ENCODE measurements around the gene E2F8.
"Not testable (repeated sequence)": the region's sequence is repeated elsewhere in the genome, so short reads cannot be mapped to it uniquely, and the experiment has no call there.

Gene E2F8

GRCh38 chr11:19240420-19241259 is at the start of gene E2F8:
TSS of gene E2F8 (minus strand) at chr11:19240945. CDS start at chr11:19240121, 824 bp downstream.
- peak; percentile 92 to 99 for DNase-seq

GRCh38 chr11:19290356-19290755 is 49.6 kb upstream of the E2F8 start:
- DNase-seq = no peak

- DNase-seq = no peak
These were observed 47.5 kb upstream of the E2F8 start for GRCh38 chr11:19288256-19288655.

GRCh38 chr11:19286411-19286810 is 45.7 kb upstream of the E2F8 start:
- no peak for DNase-seq

- no peak for DNase-seq
These were observed 44.1 kb upstream of the E2F8 start for GRCh38 chr11:19284881-19285280.

GRCh38 chr11:19283991-19284390 is 43.2 kb upstream of the E2F8 start:
- DNase-seq = no peak

GRCh38 chr11:19281555-19281954 is 40.8 kb upstream of the E2F8 start:
- DNase-seq = no peak

- peak; percentile 85 to 87 for DNase-seq
These were observed 40.3 kb upstream of the E2F8 start for GRCh38 chr11:19281041-19281440.

GRCh38 chr11:19279451-19279850 is 38.7 kb upstream of the E2F8 start:
- DNase-seq = no peak

GRCh38 chr11:19276859-19277808 is 36.4 kb upstream of the E2F8 start:
- no peak for DNase-seq

GRCh38 chr11:19275496-19275895 is 34.8 kb upstream of the E2F8 start:
- no peak for DNase-seq

- DNase-seq = not testable (repeated sequence)
These were observed 32.5 kb upstream of the E2F8 start for GRCh38 chr11:19273219-19273618.

GRCh38 chr11:19268909-19269308 is 28.2 kb upstream of the E2F8 start:
- DNase-seq = no peak

- DNase-seq = no peak
These were observed 26.8 kb upstream of the E2F8 start for GRCh38 chr11:19267567-19267966.

GRCh38 chr11:19263333-19263732 is 22.6 kb upstream of the E2F8 start:
- no peak for DNase-seq

- DNase-seq = peak; percentile 40 to 81
These were observed 19.0 kb upstream of the E2F8 start for GRCh38 chr11:19259487-19260345.

GRCh38 chr11:19258641-19259230 is 18.0 kb upstream of the E2F8 start:
- DNase-seq = peak; percentile 25 to 39

GRCh38 chr11:19254441-19254840 is 13.7 kb upstream of the E2F8 start:
- not testable (repeated sequence) for DNase-seq

GRCh38 chr11:19253817-19254216 is 13.1 kb upstream of the E2F8 start:
- DNase-seq = no peak

GRCh38 chr11:19253153-19253745 is 12.5 kb upstream of the E2F8 start:
- no peak for DNase-seq

- no peak for DNase-seq
These were observed 11.8 kb upstream of the E2F8 start for GRCh38 chr11:19252394-19253152.
